GM19238 (cell line): ENCODE data around the gene VPS4A.
A peak's percentile ranks its signal among the peaks of the same experiment; 100 is the strongest.
"Not testable (repeated sequence)": the region's sequence is repeated elsewhere in the genome, so short reads cannot be mapped to it uniquely, and the experiment has no call there.

Experiments used
- DNase-seq: peaks from one replicate; pipeline ENCODE4 v3.0.0; 2011; ENCODE audit warnings: low spot score; ENCODE audit not compliant: insufficient read length

Gene VPS4A

DNA sequence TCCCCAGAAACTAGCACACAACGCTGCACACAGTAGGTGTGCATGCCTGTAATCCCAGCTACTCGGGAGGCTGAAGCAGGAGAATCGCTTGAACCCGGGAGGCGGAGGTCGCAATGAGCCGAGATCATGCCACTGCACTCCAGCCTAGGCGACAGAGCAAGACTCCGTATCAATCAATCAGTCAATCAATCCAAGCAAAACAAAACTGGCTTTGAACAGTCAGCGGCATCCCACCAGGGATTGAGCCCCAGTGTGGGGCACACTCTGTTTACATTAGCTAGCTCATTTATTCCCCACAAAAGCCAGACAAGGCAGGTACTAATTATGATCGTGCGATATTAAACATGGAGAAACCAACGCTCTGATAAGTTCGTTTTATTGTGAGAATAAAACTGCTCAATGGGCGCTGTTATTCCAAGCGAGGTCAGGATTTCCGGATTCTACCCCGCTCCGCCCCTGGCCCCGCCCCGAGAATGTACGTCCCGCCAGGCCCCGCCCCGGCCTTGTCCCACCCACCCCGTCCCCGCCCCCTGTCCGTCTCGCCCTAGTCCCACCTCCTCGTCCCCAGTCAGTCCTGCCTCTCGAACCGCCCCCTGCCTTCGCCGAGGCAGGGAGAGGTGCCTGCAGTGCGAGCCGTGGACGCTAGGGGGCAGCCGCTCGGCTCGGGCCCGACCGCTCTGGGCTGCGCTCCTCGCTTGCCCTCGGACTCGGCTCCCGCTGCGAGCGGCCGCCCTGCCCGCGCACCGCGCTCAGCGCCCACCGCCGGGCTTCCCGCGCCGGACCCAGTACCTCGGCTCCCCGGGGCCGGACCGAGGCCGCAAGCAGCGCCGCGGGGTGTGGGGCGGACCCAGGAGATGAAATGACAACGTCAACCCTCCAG is at the start of gene VPS4A:
Gene VPS4A (plus strand): TSS at position 698 of the 880 bp plus-strand sequence. CDS start 162 bp downstream, at position 860.
- peak; percentile 98 for DNase-seq

DNA sequence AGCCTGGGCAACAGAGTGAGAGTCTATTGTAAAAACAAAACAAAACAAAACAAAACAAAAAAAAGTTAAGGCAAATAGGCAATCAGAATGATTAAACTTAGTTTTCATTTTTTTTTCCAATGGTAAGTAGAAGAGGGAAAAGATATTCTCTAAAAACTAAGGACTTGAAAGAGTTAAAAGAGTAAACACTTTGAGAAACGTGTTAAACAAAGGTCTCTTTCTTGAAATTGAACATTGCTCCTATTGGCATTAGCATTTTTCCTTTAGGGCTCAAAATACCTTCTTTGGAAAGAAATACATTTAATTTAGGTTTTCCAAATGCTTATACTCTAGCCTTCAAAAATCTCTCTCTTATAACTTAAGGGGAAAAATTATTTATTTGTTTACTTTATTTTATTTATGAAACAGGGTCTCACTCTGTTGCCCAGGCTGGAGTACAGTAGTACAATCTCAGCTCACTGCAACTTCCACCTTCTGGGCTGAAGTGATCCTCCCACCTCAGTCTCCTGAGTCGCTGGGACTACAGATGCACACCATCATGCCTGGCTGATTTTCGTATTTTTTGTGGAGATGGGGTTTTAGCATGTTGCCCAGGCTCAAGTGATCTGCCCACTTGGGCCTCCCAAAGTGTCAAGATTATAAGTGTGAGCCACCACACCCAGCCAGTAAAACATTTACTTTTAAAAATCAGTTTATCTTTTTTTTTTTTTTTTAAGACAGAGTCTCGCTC is 44.7 kb upstream of the VPS4A start:
- no peak for DNase-seq

DNA sequence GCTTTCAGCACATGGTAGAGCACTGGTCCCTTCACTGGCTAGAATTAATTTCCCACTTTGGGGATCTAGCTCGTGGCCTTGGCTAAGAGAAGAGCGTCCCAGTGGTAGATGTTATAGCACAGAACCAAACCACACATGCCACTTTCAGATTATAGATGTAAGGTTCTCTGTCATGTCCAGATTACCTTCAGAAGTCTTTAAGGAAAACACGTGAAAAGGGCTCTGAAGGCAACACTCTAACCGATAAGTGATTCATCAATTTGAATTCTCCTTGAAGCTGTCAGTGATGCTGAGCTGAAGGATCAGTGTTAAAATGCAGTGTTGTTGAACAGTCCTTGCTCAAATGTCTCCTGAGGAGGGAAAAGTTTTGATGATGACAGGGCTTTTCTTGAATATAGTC is 43.5 kb upstream of the VPS4A start:
- DNase-seq, result no peak

DNA sequence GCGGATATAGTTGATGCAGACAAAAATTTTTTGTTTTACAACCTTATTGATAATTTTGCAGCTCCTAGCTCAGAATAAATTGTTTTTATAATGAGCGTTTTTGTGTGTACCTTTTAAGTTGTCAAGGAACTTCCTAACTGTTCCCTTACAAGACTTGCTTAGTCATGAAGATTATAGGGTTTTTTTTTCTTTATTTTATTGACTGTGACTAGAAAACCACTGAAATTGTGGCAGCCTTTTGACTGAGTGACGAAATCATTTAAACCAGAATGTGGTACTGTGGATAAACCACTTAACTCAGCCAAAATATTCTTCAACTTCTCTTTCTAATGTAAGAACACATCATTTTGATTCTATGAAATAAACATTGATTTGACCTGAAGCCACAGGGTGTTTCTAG is 40.8 kb upstream of the VPS4A start:
- no peak for DNase-seq

DNA sequence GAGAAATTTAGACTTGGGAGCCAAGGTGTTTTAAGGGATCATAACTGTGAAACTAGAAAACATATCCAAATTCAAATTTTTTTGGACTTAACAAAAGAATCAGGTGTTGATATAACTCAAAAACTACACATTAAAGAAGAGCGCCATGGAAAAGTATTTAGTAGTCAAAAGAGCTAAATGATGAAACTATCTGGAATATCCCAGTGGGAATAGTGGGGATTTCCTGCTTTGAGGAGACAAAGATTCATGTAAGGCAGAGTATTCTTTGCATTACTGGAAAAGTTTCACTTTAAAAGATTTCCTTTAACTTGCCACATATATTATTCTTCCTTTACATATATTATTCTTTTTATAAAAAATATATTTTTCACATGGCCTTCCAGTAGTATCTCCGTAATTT is 40.3 kb upstream of the VPS4A start:
- no peak for DNase-seq

DNA sequence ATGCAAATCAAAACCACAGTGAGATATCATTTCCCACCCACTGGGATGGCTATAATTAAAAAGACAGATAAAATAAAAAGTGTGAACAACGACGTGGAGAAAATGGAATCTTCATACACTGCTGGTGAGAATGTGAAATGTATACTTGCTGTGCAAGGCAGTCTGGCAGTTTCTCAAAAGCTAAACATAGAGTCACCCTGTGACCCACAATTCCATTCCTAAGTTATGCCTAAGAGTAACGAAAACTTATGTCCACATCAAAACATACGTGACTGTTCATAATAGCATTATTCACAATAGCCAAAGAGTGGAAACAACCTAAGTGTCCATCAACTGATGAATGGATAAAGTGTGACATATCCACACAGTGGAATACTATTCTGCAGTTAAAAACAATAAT is 38.1 kb upstream of the VPS4A start:
- no peak for DNase-seq

DNA sequence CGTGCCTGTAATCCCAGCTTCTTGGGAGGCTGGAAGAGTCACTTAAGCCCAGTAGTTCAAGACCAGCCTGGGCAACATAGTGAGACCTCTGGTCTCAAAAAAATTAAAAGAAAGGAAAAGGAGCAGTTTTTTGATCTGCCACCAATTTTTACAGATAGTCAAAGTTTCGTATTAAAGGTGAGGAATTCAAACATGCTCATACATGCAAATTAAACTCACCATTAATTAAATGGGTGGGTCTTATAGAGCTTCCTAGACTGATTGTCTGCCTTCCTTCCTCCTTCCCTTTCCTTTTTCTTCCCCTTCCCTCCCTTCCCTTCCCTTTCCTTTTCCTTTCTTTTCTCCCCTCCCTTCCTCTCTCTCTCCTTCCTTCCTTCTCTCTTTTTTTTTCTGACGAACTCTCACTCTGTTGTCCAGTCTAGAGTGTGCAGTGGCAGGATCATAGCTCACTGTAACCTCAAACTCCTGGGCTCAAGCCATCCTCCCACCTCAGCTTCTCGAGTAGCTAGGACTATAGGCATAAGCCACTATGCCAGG is 36.4 kb upstream of the VPS4A start:
- no peak for DNase-seq

DNA sequence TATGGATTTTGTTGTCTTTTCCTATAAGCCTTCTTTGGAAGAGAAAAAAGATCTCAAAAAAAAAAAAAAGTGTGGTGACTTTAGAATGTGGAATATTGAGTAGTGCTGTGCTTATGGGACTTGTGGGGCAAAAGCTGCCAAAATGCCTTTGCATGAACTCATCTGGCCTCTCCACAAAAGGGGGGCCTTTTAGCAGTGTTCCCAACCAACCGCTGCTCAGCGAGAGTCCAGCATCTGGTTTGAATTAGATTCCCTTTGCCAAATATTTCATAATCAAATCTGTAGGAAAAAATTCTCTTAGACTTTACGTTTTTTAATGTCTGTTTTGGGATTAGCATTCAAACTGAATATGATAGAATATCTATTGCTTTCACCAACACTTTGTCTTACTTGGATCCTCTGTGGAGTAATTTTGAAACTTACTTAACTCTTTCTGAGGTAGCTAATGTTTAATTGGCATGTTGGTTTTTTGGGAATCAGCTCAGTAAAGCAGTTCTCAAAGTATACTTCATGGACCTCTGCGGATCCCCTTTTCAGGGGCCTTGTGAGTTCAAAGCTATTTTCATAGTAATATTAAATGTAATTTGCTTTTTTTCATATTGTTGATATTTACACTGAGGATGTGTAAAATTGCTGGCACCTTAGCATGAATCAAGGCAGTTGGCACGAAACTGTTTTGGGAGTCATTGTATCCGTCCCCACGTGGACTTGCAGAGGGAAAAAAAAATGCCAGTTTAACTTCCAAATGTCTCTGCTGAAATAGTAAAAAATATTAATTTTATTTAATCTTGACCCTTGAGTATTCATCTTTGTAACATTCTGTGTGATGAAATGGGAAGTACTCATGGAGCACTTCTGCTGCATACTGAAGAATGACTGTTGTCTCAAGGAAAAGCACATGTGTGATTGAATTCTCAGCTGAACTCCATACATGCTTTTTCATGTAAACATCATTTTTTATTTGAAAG is 34.7 kb upstream of the VPS4A start:
- DNase-seq, result no peak

DNA sequence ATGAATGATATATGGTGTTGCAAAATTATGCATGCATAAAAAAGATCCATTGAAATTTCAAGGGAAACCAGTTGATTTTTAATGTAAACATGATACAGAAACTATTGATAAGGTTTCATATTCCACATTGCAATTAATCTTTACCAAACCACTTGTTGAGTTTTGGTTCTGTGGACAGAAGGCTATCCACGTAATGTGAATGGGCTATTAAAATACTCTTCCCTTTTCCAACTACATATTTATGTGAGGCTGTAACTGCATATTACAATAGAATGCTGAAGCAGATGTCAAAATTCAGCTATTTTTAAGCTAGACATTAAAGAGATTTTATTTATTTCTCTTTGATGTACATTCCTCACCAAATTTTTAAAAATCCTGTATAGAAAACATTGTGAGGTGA is 33.7 kb upstream of the VPS4A start:
- DNase-seq, result no peak

DNA sequence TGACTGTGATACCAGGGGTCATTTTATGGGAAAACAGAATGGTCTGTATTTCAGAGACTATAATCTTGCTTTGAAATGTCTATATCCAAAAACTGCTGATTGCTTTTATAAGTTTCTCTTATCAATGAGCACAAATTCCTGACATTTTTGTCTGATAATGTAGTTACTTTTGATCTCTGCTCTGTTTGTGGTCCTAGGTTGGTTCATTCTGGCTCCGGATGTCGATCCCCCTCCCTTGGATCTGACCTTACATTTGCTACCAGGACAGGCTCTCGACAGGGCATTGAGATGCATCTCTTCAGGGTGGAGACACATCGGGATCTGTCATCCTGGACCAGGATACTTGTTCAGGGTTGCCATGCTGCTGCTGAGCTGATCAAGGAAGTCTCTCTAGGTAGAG is 27.3 kb upstream of the VPS4A start:
- DNase-seq, result no peak

DNA sequence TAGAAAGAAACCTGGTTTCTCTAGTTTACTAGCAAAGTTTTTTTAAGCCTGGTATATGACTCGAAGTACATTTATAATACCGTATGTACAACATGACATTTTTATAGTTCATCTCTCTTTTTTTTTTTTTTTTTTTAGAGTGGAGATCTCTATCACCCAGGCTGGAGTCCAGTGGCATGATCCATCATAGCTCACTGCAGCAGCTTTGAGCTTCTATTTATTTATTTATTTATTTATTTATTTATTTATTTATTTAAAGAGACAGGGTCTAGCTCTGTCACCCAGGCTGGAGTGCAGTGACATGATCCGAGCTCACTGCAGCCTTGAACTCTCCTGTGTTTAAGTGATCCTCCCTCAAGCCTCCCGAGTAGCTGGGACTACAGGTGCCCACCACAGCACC is 25.9 kb upstream of the VPS4A start:
- no peak for DNase-seq

DNA sequence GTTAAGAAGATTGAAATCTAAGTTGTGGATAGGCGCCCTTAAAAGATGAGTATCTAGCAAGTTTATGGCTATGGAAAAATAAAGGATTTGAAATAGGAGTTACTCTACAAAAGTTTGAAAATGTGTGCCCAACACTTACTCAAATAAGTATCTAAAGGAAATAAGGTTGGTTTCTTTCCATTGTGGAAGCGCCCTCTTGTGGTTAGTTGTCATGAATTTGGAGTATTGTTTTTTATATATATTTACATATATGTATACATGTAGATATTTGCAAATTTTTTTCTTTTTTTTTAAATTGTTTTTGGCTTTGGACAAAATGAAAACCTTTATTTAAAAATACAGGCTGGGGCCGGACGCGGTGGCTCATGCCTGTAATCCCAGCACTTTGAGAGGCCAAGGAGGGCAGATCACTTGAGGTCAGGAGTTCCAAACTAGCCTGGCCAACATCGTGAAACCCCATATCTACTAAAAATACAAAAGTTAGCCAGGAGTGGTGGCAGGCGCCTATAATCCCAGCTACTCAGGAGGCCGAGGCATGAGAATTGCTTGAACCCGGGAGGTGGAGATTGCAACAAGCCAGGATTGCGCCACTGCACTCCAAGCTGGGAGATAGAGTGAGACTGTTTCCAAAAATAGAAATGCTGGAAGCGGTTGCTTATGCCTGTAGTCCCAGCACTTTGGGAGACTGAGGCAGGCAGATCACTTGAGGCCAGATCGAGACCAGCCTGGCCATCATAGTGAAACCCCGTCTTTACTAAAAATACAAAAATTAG is 24.0 kb upstream of the VPS4A start:
- peak; percentile 5 for DNase-seq

DNA sequence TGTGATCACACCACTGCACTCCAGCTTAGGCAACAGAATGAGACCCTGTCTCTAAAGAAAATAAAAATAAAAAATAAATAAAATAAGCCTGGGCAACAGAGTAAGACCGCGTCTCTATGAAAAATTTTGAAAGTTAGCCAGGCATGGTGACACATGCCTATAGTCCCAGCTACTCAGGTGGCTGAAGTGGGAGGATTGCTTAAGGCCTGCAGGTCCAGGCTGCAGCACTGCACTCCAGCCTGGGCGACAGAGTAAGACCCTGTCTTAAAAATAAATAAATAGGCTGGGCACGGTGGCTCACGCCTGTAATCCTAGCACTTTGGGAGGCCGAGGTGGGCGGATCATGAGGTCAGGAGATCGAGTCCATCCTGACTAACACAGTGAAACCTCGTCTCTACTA is 19.5 kb upstream of the VPS4A start:
- not testable (repeated sequence) for DNase-seq

DNA sequence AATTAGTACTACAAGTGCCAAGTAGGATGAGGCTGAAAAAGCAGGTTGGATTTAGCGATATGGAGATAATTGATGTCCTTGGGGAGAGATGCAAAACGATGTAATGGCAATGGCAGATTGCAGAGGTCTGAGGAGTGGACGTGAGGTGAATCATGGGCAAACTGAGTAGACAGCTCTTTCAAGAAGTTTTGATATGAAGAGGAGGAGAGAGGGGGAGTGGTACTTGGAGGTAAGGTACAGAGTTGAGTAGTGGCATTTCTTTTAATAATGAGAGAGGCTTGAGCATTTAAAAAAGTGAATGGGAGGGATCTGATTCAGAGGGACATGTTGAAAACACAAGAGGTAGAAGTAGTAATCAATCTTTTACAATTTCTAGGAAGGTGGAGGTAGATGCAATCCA is 17.7 kb upstream of the VPS4A start:
- no peak for DNase-seq

DNA sequence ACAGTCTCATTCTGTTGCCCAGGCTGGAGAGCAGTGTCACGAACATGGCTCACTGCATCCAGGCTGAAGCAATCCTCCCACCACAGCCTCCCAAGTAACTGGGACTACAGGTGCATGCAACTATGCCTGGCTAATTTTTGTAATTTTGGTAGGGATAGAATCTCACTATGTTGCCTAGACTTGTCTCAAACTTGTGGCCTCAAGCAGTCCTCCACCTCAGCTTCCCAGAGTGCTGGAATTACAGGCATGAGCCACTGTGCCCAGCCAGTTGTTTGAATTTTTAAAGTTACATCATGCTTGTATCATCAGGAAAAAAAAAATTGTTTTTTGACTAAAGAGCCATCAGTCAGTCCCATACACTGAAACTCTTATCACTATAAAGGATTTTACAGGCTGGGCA is 17.1 kb upstream of the VPS4A start:
- no peak for DNase-seq

DNA sequence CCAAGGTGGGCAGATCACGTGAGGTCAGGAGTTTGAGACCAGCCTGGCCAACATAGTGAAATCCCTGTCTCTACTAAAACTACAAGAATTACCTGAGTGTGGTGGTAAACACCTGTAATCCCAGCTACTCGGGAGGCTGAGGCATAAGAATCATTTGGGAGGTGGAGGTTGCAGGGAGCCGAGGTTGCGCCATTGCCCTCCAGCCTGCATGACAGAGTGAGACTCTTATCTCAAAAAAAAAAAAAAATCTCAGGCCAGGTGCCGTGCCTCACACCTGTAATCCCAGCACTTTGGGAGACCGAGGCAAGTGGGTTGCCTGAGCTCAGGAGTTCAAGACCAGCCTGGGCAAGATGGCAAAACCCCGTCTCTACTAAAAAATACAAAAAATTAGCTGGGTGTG is 14.4 kb upstream of the VPS4A start:
- not testable (repeated sequence) for DNase-seq

DNA sequence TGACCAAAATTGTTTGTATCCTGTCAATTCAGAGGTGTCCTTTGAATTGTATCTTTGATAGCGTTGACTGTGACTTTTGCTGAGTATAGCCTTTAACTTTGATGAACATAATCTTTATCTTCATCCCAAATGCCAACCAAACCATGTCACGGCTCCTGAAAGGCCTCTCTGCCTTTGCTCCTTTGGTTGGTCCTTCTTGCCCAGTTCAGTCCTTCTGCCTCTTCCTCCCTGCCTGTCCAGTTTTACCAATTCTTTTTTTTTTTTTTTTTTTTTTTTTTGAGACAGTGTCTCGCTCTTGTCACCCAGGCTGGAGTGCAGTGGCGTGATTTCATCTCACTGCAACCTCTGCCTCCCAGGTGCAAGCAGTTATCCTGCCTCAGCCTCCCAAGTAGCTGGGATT is 12.9 kb upstream of the VPS4A start:
- DNase-seq, result no peak

DNA sequence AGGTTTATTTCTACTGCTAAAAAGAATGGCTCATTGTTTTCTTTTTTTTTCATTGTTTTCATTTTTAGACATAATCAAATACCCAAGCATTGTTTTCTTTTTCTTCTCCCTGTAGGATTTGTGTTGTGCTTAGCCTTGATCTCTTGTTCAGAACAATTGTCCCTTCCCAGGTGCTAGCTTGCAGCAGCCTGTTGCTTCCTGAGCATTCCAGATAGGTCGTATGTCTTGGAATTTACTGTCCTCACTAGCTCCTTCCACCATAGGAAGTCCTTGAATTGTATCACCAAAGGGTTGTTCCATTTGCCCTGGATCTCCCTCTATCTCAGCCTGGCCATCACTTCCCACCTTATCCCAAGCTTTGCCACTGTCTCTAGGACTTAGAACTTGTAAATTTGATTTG is 10.0 kb upstream of the VPS4A start:
- DNase-seq, result no peak

DNA sequence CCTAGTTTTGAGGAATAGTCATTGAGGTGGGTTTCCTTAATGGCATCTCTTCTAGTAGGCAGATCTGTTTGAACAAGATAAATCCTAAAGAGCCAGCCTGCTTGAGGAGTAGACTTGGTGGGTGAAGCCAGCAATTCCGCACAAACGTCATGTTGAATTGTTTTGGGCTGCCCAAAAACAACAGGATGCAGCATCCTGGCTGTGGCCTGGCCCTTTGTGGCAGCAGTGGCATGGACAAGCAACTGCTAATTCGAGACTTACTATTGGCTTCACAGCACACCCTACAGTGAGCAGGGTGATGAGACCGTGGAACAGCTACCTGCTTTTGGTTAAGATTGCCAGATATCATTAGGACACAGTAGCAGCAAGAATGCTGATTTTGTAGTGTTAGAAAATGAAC is 9.3 kb upstream of the VPS4A start:
- no peak for DNase-seq

DNA sequence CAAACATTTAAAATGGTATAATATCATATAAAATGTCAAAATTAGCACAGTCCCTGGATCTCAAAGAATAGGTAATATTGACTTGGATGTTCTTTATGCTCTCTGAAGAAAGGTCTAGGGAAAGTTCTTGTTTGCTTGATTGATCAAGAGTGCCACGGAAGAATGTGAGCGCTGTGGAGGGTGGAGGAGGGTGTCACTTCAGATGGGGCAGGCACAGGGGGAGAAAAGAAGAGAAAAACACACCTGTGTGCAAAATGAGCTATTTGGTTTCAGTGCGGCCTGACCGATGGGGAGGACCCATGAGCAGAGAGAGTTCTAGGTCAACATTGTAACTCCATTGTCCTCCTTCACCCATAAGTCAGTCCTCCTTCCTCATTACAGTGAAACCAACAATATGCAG is 8.8 kb upstream of the VPS4A start:
- no peak for DNase-seq

DNA sequence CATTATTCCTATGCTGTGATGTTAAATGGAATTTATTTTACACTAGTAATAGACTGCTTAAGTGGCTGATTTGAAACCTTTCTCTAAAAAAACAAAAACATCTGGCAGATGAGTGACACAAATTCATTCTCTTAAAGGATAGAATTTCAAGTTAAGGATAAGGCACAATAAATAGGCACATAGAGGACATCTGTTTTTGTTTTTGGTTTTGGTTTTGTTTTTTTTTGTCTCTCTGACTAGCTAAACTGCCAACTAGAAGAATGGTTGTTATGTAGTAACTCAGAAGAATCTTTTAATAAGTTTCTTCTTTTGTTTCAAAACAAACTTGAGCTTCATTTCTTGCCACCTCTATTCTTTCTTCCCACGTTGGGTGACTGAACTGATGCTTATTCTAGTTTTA is 5.1 kb upstream of the VPS4A start:
- DNase-seq, result no peak
